Activated naive CD8-positive, alpha-beta T cell treated with anti-CD3 and anti-CD28 coated beads, Interleukin-2, amount 10 ng/mL, durations not matched to agents 7 days and 5 days (primary cell): Measurements from ENCODE around the gene CFAP52. TPM values are rescaled to one million over a fixed set of nuclear protein-coding genes. Genes with fewer than 3 reads are reported as not detected.
"Not testable (repeated sequence)": the region's sequence is repeated elsewhere in the genome, so short reads cannot be mapped to it uniquely, and the experiment has no call there.

Source experiments
- ATAC-seq: fragments of 150-1000 bp; cut with Tn5 transposase; one replicate; pipeline ENCODE4 v1.10.0; 2021; ENCODE audit warnings: low read depth, moderate library complexity
- POLR2A ChIA-PET: fragments of 350-600 bp; sonication (Branson Sonifier 250); formaldehyde crosslinking; loops from one replicate; lab custom pipeline; 2021; ENCODE audit warnings: antibody characterized with exemption; lab: Charles Lee
- DNase-seq: peaks from one replicate; pipeline ENCODE4 v3.0.0; 2021
- H3K27ac Mint-ChIP-seq: one replicate; pipeline ENCODE4 v1.8.0; 2022; ENCODE audit warnings: mild to moderate bottlenecking, mixed read lengths
- H3K27me3 Mint-ChIP-seq: one replicate; pipeline ENCODE4 v1.8.0; 2022; ENCODE audit warnings: mild to moderate bottlenecking, moderate library complexity, mixed read lengths
- H3K36me3 Mint-ChIP-seq: one replicate; pipeline ENCODE4 v1.8.0; 2021; ENCODE audit warnings: mild to moderate bottlenecking, mixed read lengths
- H3K4me1 Mint-ChIP-seq: one replicate; pipeline ENCODE4 v1.8.0; 2021; ENCODE audit warnings: mixed read lengths
- H3K4me3 Mint-ChIP-seq: one replicate; pipeline ENCODE4 v1.8.0; 2022; ENCODE audit warnings: mild to moderate bottlenecking, moderate library complexity, mixed read lengths
- H3K9me3 Mint-ChIP-seq: one replicate; pipeline ENCODE4 v1.8.0; 2021; ENCODE audit warnings: mixed read lengths
- total RNA-seq, 2 experiments: library from RNA; stranded (reverse); gene quantifications; one replicate each; pipeline ENCODE4 v1.2.3, GENCODE V29; 2021

CFAP52 gene
- total RNA-seq, 2 experiments from 2014 or later: not detected

GRCh38 chr17:9553596-9553995 lies 22.8 kb upstream of the CFAP52 start:
- POLR2A ChIA-PET: no interaction called here
- no peaks in the 10 kb centered on the region for H3K9me3 Mint-ChIP-seq
- ATAC-seq: no peak
- H3K27ac Mint-ChIP-seq: no peak overlapping the region
- H3K4me1 Mint-ChIP-seq: peaks cover 2% of the 10 kb centered on the region
- H3K27me3 Mint-ChIP-seq: no peaks in the 10 kb centered on the region
- no peak for DNase-seq
- H3K4me3 Mint-ChIP-seq: no peak overlapping the region
- H3K36me3 Mint-ChIP-seq: no peaks in the 10 kb centered on the region

- not testable (repeated sequence) for H3K27me3 Mint-ChIP-seq, H3K27ac Mint-ChIP-seq, ATAC-seq, DNase-seq, H3K4me3 Mint-ChIP-seq, H3K4me1 Mint-ChIP-seq, H3K36me3 Mint-ChIP-seq, H3K9me3 Mint-ChIP-seq
- POLR2A ChIA-PET: interaction anchor here (0.7 kb wide), 1 partner anchor 1876 kb away, joined by 3 read pairs; no protein-coding TSS in a partner anchor
These were observed 21.7 kb upstream of the CFAP52 start for GRCh38 chr17:9554715-9555114.

GRCh38 chr17:9557161-9557755 lies 19.2 kb upstream of the CFAP52 start:
- POLR2A ChIA-PET: no interaction called here
- Mint-ChIP-seq H3K4me1 (peaks cover 2% of the 10 kb centered on the region), H3K27ac (no peak overlapping the region), H3K36me3 (peaks cover under 1% of the 10 kb centered on the region), H3K27me3 (no peaks in the 10 kb centered on the region), H3K4me3 (no peak overlapping the region), H3K9me3 (no peaks in the 10 kb centered on the region)
- DNase-seq: no peak
- no peak for ATAC-seq

- peaks cover 2% of the 10 kb centered on the region for H3K4me1 Mint-ChIP-seq
- ATAC-seq (no peak), DNase-seq (no peak)
- no peaks in the 10 kb centered on the region for H3K27me3 Mint-ChIP-seq
- H3K36me3 Mint-ChIP-seq: peaks cover 7% of the 10 kb centered on the region
- POLR2A ChIA-PET: no interaction called here
- no peak overlapping the region for H3K27ac Mint-ChIP-seq
- H3K4me3 Mint-ChIP-seq: no peak overlapping the region
- no peaks in the 10 kb centered on the region for H3K9me3 Mint-ChIP-seq
These were observed 18.6 kb upstream of the CFAP52 start for GRCh38 chr17:9557857-9558256.

- no peak for ATAC-seq
- peaks cover 34% of the 10 kb centered on the region for H3K36me3 Mint-ChIP-seq
- H3K4me3 Mint-ChIP-seq: no peak overlapping the region
- POLR2A ChIA-PET: no interaction called here
- no peak for DNase-seq
- peaks cover 17% of the 10 kb centered on the region for H3K4me1 Mint-ChIP-seq
- no peak overlapping the region for H3K27ac Mint-ChIP-seq
- no peaks in the 10 kb centered on the region for H3K9me3 Mint-ChIP-seq
- no peaks in the 10 kb centered on the region for H3K27me3 Mint-ChIP-seq
These were observed 12.3 kb upstream of the CFAP52 start for GRCh38 chr17:9564104-9564503.

- H3K36me3 Mint-ChIP-seq: peaks cover 34% of the 10 kb centered on the region
- ATAC-seq (no peak), DNase-seq (no peak)
- POLR2A ChIA-PET: interaction anchor here (1.1 kb wide), 1 partner anchor 9 kb away, joined by 3 read pairs; no protein-coding TSS in a partner anchor
- no peak overlapping the region for H3K27ac Mint-ChIP-seq
- H3K27me3 Mint-ChIP-seq: no peaks in the 10 kb centered on the region
- no peak overlapping the region for H3K4me3 Mint-ChIP-seq
- no peaks in the 10 kb centered on the region for H3K9me3 Mint-ChIP-seq
- peaks cover 17% of the 10 kb centered on the region for H3K4me1 Mint-ChIP-seq
These were observed 10.4 kb upstream of the CFAP52 start for GRCh38 chr17:9566067-9566466.

GRCh38 chr17:9566739-9567138 lies 9.7 kb upstream of the CFAP52 start:
- H3K27me3 Mint-ChIP-seq, H3K4me3 Mint-ChIP-seq, H3K9me3 Mint-ChIP-seq, ATAC-seq, H3K27ac Mint-ChIP-seq, POLR2A ChIA-PET, DNase-seq: not testable (repeated sequence)
- H3K4me1 Mint-ChIP-seq: peaks cover 17% of the 10 kb centered on the region
- peaks cover 34% of the 10 kb centered on the region for H3K36me3 Mint-ChIP-seq

GRCh38 chr17:9568004-9568403 lies 8.4 kb upstream of the CFAP52 start:
- H3K9me3 Mint-ChIP-seq: no peaks in the 10 kb centered on the region

GRCh38 chr17:9568957-9569588 lies 7.4 kb upstream of the CFAP52 start:
- no peak for ATAC-seq
- Mint-ChIP-seq H3K9me3 (no peaks in the 10 kb centered on the region), H3K27ac (no peak overlapping the region), H3K4me3 (no peak overlapping the region), H3K4me1 (peaks cover 14% of the 10 kb centered on the region), H3K36me3 (peaks cover 20% of the 10 kb centered on the region), H3K27me3 (no peaks in the 10 kb centered on the region)
- no peak for DNase-seq
- POLR2A ChIA-PET: interaction anchor here (0.6 kb wide), 1 partner anchor 629 kb away, joined by 5 read pairs; the partner anchor contains the start of gene GAS7

More at GRCh38 chr17:9568004-9568403, 8.4 kb upstream of the CFAP52 start:
- no peak for DNase-seq
- Mint-ChIP-seq H3K27ac (no peak overlapping the region), H3K36me3 (peaks cover 27% of the 10 kb centered on the region), H3K4me1 (peaks cover 17% of the 10 kb centered on the region), H3K27me3 (no peaks in the 10 kb centered on the region), H3K4me3 (no peak overlapping the region)
- POLR2A ChIA-PET: no interaction called here
- no peak for ATAC-seq

GRCh38 chr17:9571201-9571600 lies 5.2 kb upstream of the CFAP52 start:
- H3K4me3 Mint-ChIP-seq: no peak overlapping the region
- no peaks in the 10 kb centered on the region for H3K9me3 Mint-ChIP-seq
- H3K4me1 Mint-ChIP-seq: peaks cover 8% of the 10 kb centered on the region
- no peak overlapping the region for H3K27ac Mint-ChIP-seq
- POLR2A ChIA-PET: no interaction called here
- no peaks in the 10 kb centered on the region for H3K27me3 Mint-ChIP-seq
- H3K36me3 Mint-ChIP-seq: peaks cover 12% of the 10 kb centered on the region
- DNase-seq: no peak
- ATAC-seq: no peak

- ATAC-seq: peak; percentile 86
- Mint-ChIP-seq H3K4me1 (peaks cover 12% of the 10 kb centered on the region), H3K27ac (peak within 1 kb of the TSS; percentile 87), H3K9me3 (no peaks in the 10 kb centered on the region), H3K4me3 (peak within 1 kb of the TSS; percentile 100), H3K36me3 (peaks cover 2% of the 10 kb centered on the region), H3K27me3 (peaks cover 3% of the 10 kb centered on the region)
- POLR2A ChIA-PET: interaction anchor here (0.6 to 1.4 kb wide), 5 partner anchors 10 to 1192 kb away, joined by 3 to 6 read pairs (median 3); no protein-coding TSS in a partner anchor
- DNase-seq: peak; percentile 89
These were observed 901 bp upstream of the CFAP52 start, which contains the start of gene STX8 for GRCh38 chr17:9575381-9576101. TSS of gene STX8 (minus strand) at chr17:9575820. CDS start at chr17:9575808, 12 bp downstream.

- no peak for DNase-seq
- no peak for ATAC-seq
- no peak overlapping the region for H3K27ac Mint-ChIP-seq
- no peaks in the 10 kb centered on the region for H3K9me3 Mint-ChIP-seq
- H3K4me1 Mint-ChIP-seq: peaks cover 12% of the 10 kb centered on the region
- peaks cover 3% of the 10 kb centered on the region for H3K27me3 Mint-ChIP-seq
- peaks cover 2% of the 10 kb centered on the region for H3K36me3 Mint-ChIP-seq
- POLR2A ChIA-PET: no interaction called here
- H3K4me3 Mint-ChIP-seq: peak overlapping the region; percentile 100
These were observed 899 bp downstream of the CFAP52 start for GRCh38 chr17:9577373-9577709.

- Mint-ChIP-seq H3K27ac (no peak overlapping the region), H3K36me3 (no peaks in the 10 kb centered on the region), H3K4me3 (no peak overlapping the region), H3K9me3 (peaks cover 10% of the 10 kb centered on the region), H3K4me1 (no peaks in the 10 kb centered on the region), H3K27me3 (no peaks in the 10 kb centered on the region)
- POLR2A ChIA-PET: no interaction called here
- DNase-seq: no peak
- no peak for ATAC-seq
These were observed 11.7 kb downstream of the CFAP52 start for GRCh38 chr17:9587969-9588656.
